ENCODE data around the gene INTS11. TPM values are rescaled to one million over a fixed set of nuclear protein-coding genes. Genes with fewer than 3 reads are reported as not detected.

Gene INTS11
- polyA plus RNA-seq, 1 donor (not counting 4 experiments of a cell fraction or from before 2014, with no cell fraction given) = 70.4 TPM

DNA sequence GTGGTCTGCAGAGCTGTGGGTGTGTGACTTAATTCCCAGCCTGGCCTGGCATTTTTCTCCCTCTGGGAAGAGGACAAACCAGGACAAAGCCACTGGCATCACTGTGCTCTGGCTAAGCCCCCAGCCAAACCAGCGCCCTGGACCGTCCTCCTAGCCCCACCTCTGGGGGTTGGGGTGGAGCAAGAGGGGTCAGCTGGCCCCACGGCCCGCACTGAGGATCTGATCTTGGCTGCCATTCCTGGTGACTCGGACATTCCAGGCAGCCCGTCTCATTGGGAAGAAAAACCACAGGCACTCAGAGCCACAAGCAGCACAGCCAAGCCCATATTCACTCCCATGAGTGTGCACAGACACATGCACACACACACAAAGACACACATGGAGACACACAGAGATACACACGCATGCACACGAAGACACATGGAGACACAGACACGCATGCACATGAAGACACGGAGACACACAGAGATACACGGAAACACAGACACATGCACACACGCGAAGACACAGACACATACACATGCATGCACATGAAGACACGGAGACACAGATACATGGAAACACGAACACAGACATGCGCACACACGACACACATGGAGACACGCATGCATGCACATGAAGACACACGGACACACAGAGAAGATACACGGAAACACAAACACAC, 36.2 kb upstream of the INTS11 start:
- Histone ChIP-seq H3K27ac (ENCODE audit: control insufficient read depth, insufficient read depth, low read length) (no peak overlapping the region), H3K4me2 (ENCODE audit: control insufficient read depth, extremely low read depth, insufficient read depth, low read depth, low read length) (peak overlapping the region; percentile 46), H3K79me2 (ENCODE audit: control insufficient read depth, insufficient read depth, low read length) (no peaks in the 10 kb centered on the region), H3K36me3 (ENCODE audit: control insufficient read depth in 2 of 2, extremely low read depth in 1 of 2, insufficient read depth in 2 of 2, low read length in 2 of 2) (no peaks in the 10 kb centered on the region), H3K9me3 (ENCODE audit: control insufficient read depth, low read depth, low read length) (no peaks in the 10 kb centered on the region), H3K4me1 (ENCODE audit: control insufficient read depth, extremely low read depth, insufficient read depth, low read length) (peaks cover 25% of the 10 kb centered on the region), H3K9me1 (ENCODE audit: control insufficient read depth, extremely low read depth, insufficient read depth, low read length) (no peaks in the 10 kb centered on the region), H3K27me3 (ENCODE audit: control insufficient read depth, extremely low read depth, insufficient read depth, low read length) (no peaks in the 10 kb centered on the region), H2AFZ (ENCODE audit: control insufficient read depth, low read length) (no peak overlapping the region), H3K4me3 (ENCODE audit: control insufficient read depth in 2 of 3, extremely low read depth in 1 of 3, insufficient read depth in 2 of 3, low read depth in 1 of 3, low read length in 3 of 3) (no peak overlapping the region), H4K20me1 (ENCODE audit: control insufficient read depth, extremely low read depth, insufficient read depth, low read length) (no peaks in the 10 kb centered on the region), H3K9ac (ENCODE audit: control insufficient read depth, extremely low read depth, insufficient read depth, low read length) (no peak overlapping the region)
- DNase-seq (ENCODE audit: low read depth, low spot score) (no peak), FAIRE-seq (peak; percentile 81)
- TF ChIP-seq EZH2 (IDR thresholded peaks at IDR 0.05; ENCODE audit: low read length) (no peak), CTCF (optimal IDR thresholded peaks at IDR 0.05 in 1 of 3, IDR thresholded peaks at IDR 0.05 in 1 of 3, conservative IDR thresholded peaks at IDR 0.05 in 1 of 3; ENCODE audit: extremely low read depth in 1 of 3, insufficient read depth in 2 of 3, low read length in 3 of 3) (no peak)
- dilution Hi-C loops (cut with MboI; ENCODE audit: extremely low pct_ligation_motif_present, low sequenced_read_pairs) = no loop called here

GRCh38 chr1:1359664-1360468, 35.4 kb upstream of the INTS11 start:
- H3K36me3 ChIP-seq (ENCODE audit: control insufficient read depth in 2 of 2, extremely low read depth in 1 of 2, insufficient read depth in 2 of 2, low read length in 2 of 2) = no peaks in the 10 kb centered on the region
- H3K9me1 ChIP-seq (ENCODE audit: control insufficient read depth, extremely low read depth, insufficient read depth, low read length) = no peaks in the 10 kb centered on the region
- H3K79me2 ChIP-seq (ENCODE audit: control insufficient read depth, insufficient read depth, low read length) = no peaks in the 10 kb centered on the region
- no peak overlapping the region for H3K9ac ChIP-seq (ENCODE audit: control insufficient read depth, extremely low read depth, insufficient read depth, low read length)
- no peak overlapping the region for H3K4me2 ChIP-seq (ENCODE audit: control insufficient read depth, extremely low read depth, insufficient read depth, low read depth, low read length)
- no peak overlapping the region for H3K4me3 ChIP-seq (ENCODE audit: control insufficient read depth in 2 of 3, extremely low read depth in 1 of 3, insufficient read depth in 2 of 3, low read depth in 1 of 3, low read length in 3 of 3)
- TF ChIP-seq CTCF (optimal IDR thresholded peaks at IDR 0.05 in 1 of 3, IDR thresholded peaks at IDR 0.05 in 1 of 3, conservative IDR thresholded peaks at IDR 0.05 in 1 of 3; ENCODE audit: extremely low read depth in 1 of 3, insufficient read depth in 2 of 3, low read length in 3 of 3) = no peak
- no peak for TF ChIP-seq EZH2 (IDR thresholded peaks at IDR 0.05; ENCODE audit: low read length)
- dilution Hi-C loops (cut with MboI; ENCODE audit: extremely low pct_ligation_motif_present, low sequenced_read_pairs) = no loop called here
- peaks cover 25% of the 10 kb centered on the region for H3K4me1 ChIP-seq (ENCODE audit: control insufficient read depth, extremely low read depth, insufficient read depth, low read length)
- no peak overlapping the region for H3K27ac ChIP-seq (ENCODE audit: control insufficient read depth, insufficient read depth, low read length)
- no peaks in the 10 kb centered on the region for H4K20me1 ChIP-seq (ENCODE audit: control insufficient read depth, extremely low read depth, insufficient read depth, low read length)
- no peak for FAIRE-seq
- H2AFZ ChIP-seq (ENCODE audit: control insufficient read depth, low read length) = no peak overlapping the region
- peaks cover under 1% of the 10 kb centered on the region for H3K27me3 ChIP-seq (ENCODE audit: control insufficient read depth, extremely low read depth, insufficient read depth, low read length)
- DNase-seq (ENCODE audit: low read depth, low spot score) = no peak
- H3K9me3 ChIP-seq (ENCODE audit: control insufficient read depth, low read depth, low read length) = no peaks in the 10 kb centered on the region
